ENCODE results near the gene TNXB.

TNXB gene

GRCh38 chr6:32128751-32129296, 19.7 kb upstream of the TNXB start:
- ChIA-PET POLR2A (interaction anchor here (0.9 to 1.6 kb wide), 2 partner anchors 64 to 67 kb away, joined by 3 to 6 read pairs; partner anchors contain the start of gene GPSM3), CTCF (interaction anchor here (0.6 to 5.0 kb wide), 8 partner anchors 11 to 843 kb away, joined by 3 to 31 read pairs (median 8); partner anchors contain the start of gene PRRT1)
- H3K27ac ChIP-seq (ENCODE audit: insufficient read depth in 1 of 2, low read depth in 1 of 2, low read length in 2 of 2, poor library complexity in 1 of 2, severe bottlenecking in 2 of 2), result peak overlapping the region in 1 of 2 experiments; percentile 96
- H3K27me3 ChIP-seq (replicated peaks in 2 of 5; ENCODE audit: control insufficient read depth in 4 of 5, insufficient read depth in 5 of 5, low read length in 4 of 5), result peaks cover 0 to 3% (median 0%) of the 10 kb centered on the region in 5 experiments
- peaks cover 1 to 30% (median 26%) of the 10 kb centered on the region in 4 experiments for H3K4me1 ChIP-seq (ENCODE audit: control extremely low read depth in 1 of 4, control insufficient read depth in 4 of 4, insufficient read depth in 4 of 4, low read length in 3 of 4)
- peak overlapping the region in 5 of 7 experiments; percentile 19 to 94 (median 80) for H3K4me3 ChIP-seq (ENCODE audit: control insufficient read depth in 1 of 7, extremely low read depth in 1 of 7, insufficient read depth in 4 of 7, low read depth in 2 of 7, low read length in 6 of 7)
- WGBS (ENCODE audit: insufficient coverage), result 94% methylated on average over 13 of the region's 13 CpGs
- H3K36me3 ChIP-seq (ENCODE audit: control insufficient read depth in 4 of 4, insufficient read depth in 4 of 4, low read length in 3 of 4), result peaks cover 4 to 25% (median 18%) of the 10 kb centered on the region in 4 experiments
- H3K9me3 ChIP-seq (ENCODE audit: control extremely low read depth in 1 of 5, control insufficient read depth in 4 of 5, insufficient read depth in 2 of 5, low read depth in 1 of 5, low read length in 4 of 5), result no peaks in the 10 kb centered on the region
- DNase-seq, result no peak

- CTCF ChIA-PET, result interaction anchor here (1.0 to 5.0 kb wide), 4 partner anchors 10 to 24 kb away, joined by 3 to 31 read pairs (median 9); partner anchors contain the start of gene PRRT1
- peaks cover 4 to 28% (median 21%) of the 10 kb centered on the region in 4 experiments for H3K36me3 ChIP-seq (ENCODE audit: control insufficient read depth in 4 of 4, insufficient read depth in 4 of 4, low read length in 3 of 4)
- WGBS (ENCODE audit: insufficient coverage), result 1% methylated on average over 39 of the region's 44 CpGs
- POLR2A ChIA-PET, result interaction anchor here (0.9 to 1.6 kb wide), 3 partner anchors 50 to 67 kb away, joined by 3 to 6 read pairs (median 3); partner anchors contain the start of gene GPSM3
- peak within 1 kb of the TSS; percentile 87 to 96 for H3K27ac ChIP-seq (ENCODE audit: insufficient read depth in 1 of 2, low read depth in 1 of 2, low read length in 2 of 2, poor library complexity in 1 of 2, severe bottlenecking in 2 of 2)
- peak; percentile 100 for DNase-seq
- H3K9me3 ChIP-seq (ENCODE audit: control extremely low read depth in 1 of 5, control insufficient read depth in 4 of 5, insufficient read depth in 2 of 5, low read depth in 1 of 5, low read length in 4 of 5), result no peaks in the 10 kb centered on the region
- no peaks in the 10 kb centered on the region for H3K27me3 ChIP-seq (replicated peaks in 2 of 5; ENCODE audit: control insufficient read depth in 4 of 5, insufficient read depth in 5 of 5, low read length in 4 of 5)
- peaks cover 1 to 30% (median 26%) of the 10 kb centered on the region in 4 experiments for H3K4me1 ChIP-seq (ENCODE audit: control extremely low read depth in 1 of 4, control insufficient read depth in 4 of 4, insufficient read depth in 4 of 4, low read length in 3 of 4)
- peak within 1 kb of the TSS; percentile 92 to 99 (median 97) for H3K4me3 ChIP-seq (ENCODE audit: control insufficient read depth in 1 of 7, extremely low read depth in 1 of 7, insufficient read depth in 4 of 7, low read depth in 2 of 7, low read length in 6 of 7)
These were observed 18.8 kb upstream of the TNXB start, which contains the start of gene ATF6B for GRCh38 chr6:32127717-32128592. ATF6B (minus strand) TSS chr6:32128246; CDS start chr6:32128207, 39 bp downstream.

GRCh38 chr6:32127409-32127716, 18.2 kb upstream of the TNXB start:
- no peaks in the 10 kb centered on the region for H3K27me3 ChIP-seq (replicated peaks in 2 of 5; ENCODE audit: control insufficient read depth in 4 of 5, insufficient read depth in 5 of 5, low read length in 4 of 5)
- peak overlapping the region; percentile 87 to 96 for H3K27ac ChIP-seq (ENCODE audit: insufficient read depth in 1 of 2, low read depth in 1 of 2, low read length in 2 of 2, poor library complexity in 1 of 2, severe bottlenecking in 2 of 2)
- H3K36me3 ChIP-seq (ENCODE audit: control insufficient read depth in 4 of 4, insufficient read depth in 4 of 4, low read length in 3 of 4), result peaks cover 4 to 30% (median 22%) of the 10 kb centered on the region in 4 experiments
- peaks cover 1 to 30% (median 26%) of the 10 kb centered on the region in 4 experiments for H3K4me1 ChIP-seq (ENCODE audit: control extremely low read depth in 1 of 4, control insufficient read depth in 4 of 4, insufficient read depth in 4 of 4, low read length in 3 of 4)
- CTCF ChIA-PET, result interaction anchor here (1.0 to 5.0 kb wide), 3 partner anchors 10 to 17 kb away, joined by 3 to 31 read pairs (median 5); no protein-coding TSS in a partner anchor
- H3K4me3 ChIP-seq (ENCODE audit: control insufficient read depth in 1 of 7, extremely low read depth in 1 of 7, insufficient read depth in 4 of 7, low read depth in 2 of 7, low read length in 6 of 7), result peak overlapping the region; percentile 92 to 99 (median 97)
- POLR2A ChIA-PET, result interaction anchor here (1.6 kb wide), 1 partner anchor 68 kb away, joined by 6 read pairs; no protein-coding TSS in a partner anchor
- 22% methylated on average over 5 of the region's 9 CpGs for WGBS (ENCODE audit: insufficient coverage)
- DNase-seq, result no peak
- H3K9me3 ChIP-seq (ENCODE audit: control extremely low read depth in 1 of 5, control insufficient read depth in 4 of 5, insufficient read depth in 2 of 5, low read depth in 1 of 5, low read length in 4 of 5), result no peaks in the 10 kb centered on the region

- CTCF ChIA-PET, result interaction anchor here (1.0 to 5.0 kb wide), 4 partner anchors 9 to 26 kb away, joined by 3 to 31 read pairs (median 4); no protein-coding TSS in a partner anchor
- 100% methylated on average over 2 of the region's 8 CpGs for WGBS (ENCODE audit: insufficient coverage)
- Histone ChIP-seq H3K27me3 (replicated peaks in 2 of 5; ENCODE audit: control insufficient read depth in 4 of 5, insufficient read depth in 5 of 5, low read length in 4 of 5) (no peaks in the 10 kb centered on the region), H3K27ac (ENCODE audit: insufficient read depth in 1 of 2, low read depth in 1 of 2, low read length in 2 of 2, poor library complexity in 1 of 2, severe bottlenecking in 2 of 2) (peak overlapping the region in 1 of 2 experiments; percentile 96), H3K4me1 (ENCODE audit: control extremely low read depth in 1 of 4, control insufficient read depth in 4 of 4, insufficient read depth in 4 of 4, low read length in 3 of 4) (peaks cover 1 to 30% (median 26%) of the 10 kb centered on the region in 4 experiments), H3K9me3 (ENCODE audit: control extremely low read depth in 1 of 5, control insufficient read depth in 4 of 5, insufficient read depth in 2 of 5, low read depth in 1 of 5, low read length in 4 of 5) (no peaks in the 10 kb centered on the region), H3K4me3 (ENCODE audit: control insufficient read depth in 1 of 7, extremely low read depth in 1 of 7, insufficient read depth in 4 of 7, low read depth in 2 of 7, low read length in 6 of 7) (peak overlapping the region in 6 of 7 experiments; percentile 92 to 99 (median 98)), H3K36me3 (ENCODE audit: control insufficient read depth in 4 of 4, insufficient read depth in 4 of 4, low read length in 3 of 4) (peaks cover 4 to 35% (median 26%) of the 10 kb centered on the region in 4 experiments)
- DNase-seq, result no peak
- POLR2A ChIA-PET, result no interaction called here
These were observed 17.7 kb upstream of the TNXB start for GRCh38 chr6:32126880-32127279.

- no peak overlapping the region for H3K27ac ChIP-seq (ENCODE audit: insufficient read depth in 1 of 2, low read depth in 1 of 2, low read length in 2 of 2, poor library complexity in 1 of 2, severe bottlenecking in 2 of 2)
- CTCF ChIA-PET, result no interaction called here
- no peak for DNase-seq
- WGBS (ENCODE audit: insufficient coverage), result 93% methylated on average over 3 of the region's 4 CpGs
- peaks cover 19 to 60% (median 44%) of the 10 kb centered on the region in 4 experiments for H3K36me3 ChIP-seq (ENCODE audit: control insufficient read depth in 4 of 4, insufficient read depth in 4 of 4, low read length in 3 of 4)
- no peak overlapping the region for H3K4me3 ChIP-seq (ENCODE audit: control insufficient read depth in 1 of 7, extremely low read depth in 1 of 7, insufficient read depth in 4 of 7, low read depth in 2 of 7, low read length in 6 of 7)
- POLR2A ChIA-PET, result no interaction called here
- H3K27me3 ChIP-seq (replicated peaks in 2 of 5; ENCODE audit: control insufficient read depth in 4 of 5, insufficient read depth in 5 of 5, low read length in 4 of 5), result no peaks in the 10 kb centered on the region
- H3K4me1 ChIP-seq (ENCODE audit: control extremely low read depth in 1 of 4, control insufficient read depth in 4 of 4, insufficient read depth in 4 of 4, low read length in 3 of 4), result peaks cover 1 to 16% (median 14%) of the 10 kb centered on the region in 4 experiments
- no peaks in the 10 kb centered on the region for H3K9me3 ChIP-seq (ENCODE audit: control extremely low read depth in 1 of 5, control insufficient read depth in 4 of 5, insufficient read depth in 2 of 5, low read depth in 1 of 5, low read length in 4 of 5)
These were observed 14.5 kb upstream of the TNXB start for GRCh38 chr6:32123681-32124080.

- CTCF ChIA-PET, result interaction anchor here (1.2 to 1.9 kb wide), 2 partner anchors 43 to 75 kb away, joined by 3 to 4 read pairs; no protein-coding TSS in a partner anchor
- POLR2A ChIA-PET, result no interaction called here
- no peaks in the 10 kb centered on the region for H3K9me3 ChIP-seq (ENCODE audit: control extremely low read depth in 1 of 5, control insufficient read depth in 4 of 5, insufficient read depth in 2 of 5, low read depth in 1 of 5, low read length in 4 of 5)
- H3K27ac ChIP-seq (ENCODE audit: insufficient read depth in 1 of 2, low read depth in 1 of 2, low read length in 2 of 2, poor library complexity in 1 of 2, severe bottlenecking in 2 of 2), result no peak overlapping the region
- WGBS (ENCODE audit: insufficient coverage), result 93% methylated on average over 5 of the region's 12 CpGs
- H3K4me1 ChIP-seq (ENCODE audit: control extremely low read depth in 1 of 4, control insufficient read depth in 4 of 4, insufficient read depth in 4 of 4, low read length in 3 of 4), result peaks cover 0 to 2% (median 0%) of the 10 kb centered on the region in 4 experiments
- H3K27me3 ChIP-seq (replicated peaks in 2 of 5; ENCODE audit: control insufficient read depth in 4 of 5, insufficient read depth in 5 of 5, low read length in 4 of 5), result no peaks in the 10 kb centered on the region
- H3K36me3 ChIP-seq (ENCODE audit: control insufficient read depth in 4 of 4, insufficient read depth in 4 of 4, low read length in 3 of 4), result peaks cover 23 to 80% (median 59%) of the 10 kb centered on the region in 4 experiments
- no peak for DNase-seq
- H3K4me3 ChIP-seq (ENCODE audit: control insufficient read depth in 1 of 7, extremely low read depth in 1 of 7, insufficient read depth in 4 of 7, low read depth in 2 of 7, low read length in 6 of 7), result no peak overlapping the region
These were observed 11.5 kb upstream of the TNXB start for GRCh38 chr6:32120573-32121059.

Data from common myeloid progenitor, CD34-positive (primary cell).